ENCODE measurements around the gene KRTAP5-8. TPM values are rescaled to one million over a fixed set of nuclear protein-coding genes. Genes with fewer than 3 reads are reported as not detected.
"Not testable (repeated sequence)": the region's sequence is repeated elsewhere in the genome, so short reads cannot be mapped to it uniquely, and the experiment has no call there.

Gene KRTAP5-8
- total RNA-seq, 1 donor from 2014 or later: not detected

- Mint-ChIP-seq H3K27me3 (ENCODE audit: unreplicated experiment) (no peaks in the 10 kb centered on the region), H3K9me3 (ENCODE audit: unreplicated experiment) (peaks cover 10% of the 10 kb centered on the region), H3K4me3 (ENCODE audit: unreplicated experiment) (no peak overlapping the region), H3K27ac (ENCODE audit: unreplicated experiment) (no peak overlapping the region), H3K36me3 (ENCODE audit: unreplicated experiment) (peaks cover 10% of the 10 kb centered on the region), H3K4me1 (ENCODE audit: low read depth, unreplicated experiment) (peaks cover 2% of the 10 kb centered on the region)
- no peak for DNase-seq
- TF ChIP-seq, protein P1, sequence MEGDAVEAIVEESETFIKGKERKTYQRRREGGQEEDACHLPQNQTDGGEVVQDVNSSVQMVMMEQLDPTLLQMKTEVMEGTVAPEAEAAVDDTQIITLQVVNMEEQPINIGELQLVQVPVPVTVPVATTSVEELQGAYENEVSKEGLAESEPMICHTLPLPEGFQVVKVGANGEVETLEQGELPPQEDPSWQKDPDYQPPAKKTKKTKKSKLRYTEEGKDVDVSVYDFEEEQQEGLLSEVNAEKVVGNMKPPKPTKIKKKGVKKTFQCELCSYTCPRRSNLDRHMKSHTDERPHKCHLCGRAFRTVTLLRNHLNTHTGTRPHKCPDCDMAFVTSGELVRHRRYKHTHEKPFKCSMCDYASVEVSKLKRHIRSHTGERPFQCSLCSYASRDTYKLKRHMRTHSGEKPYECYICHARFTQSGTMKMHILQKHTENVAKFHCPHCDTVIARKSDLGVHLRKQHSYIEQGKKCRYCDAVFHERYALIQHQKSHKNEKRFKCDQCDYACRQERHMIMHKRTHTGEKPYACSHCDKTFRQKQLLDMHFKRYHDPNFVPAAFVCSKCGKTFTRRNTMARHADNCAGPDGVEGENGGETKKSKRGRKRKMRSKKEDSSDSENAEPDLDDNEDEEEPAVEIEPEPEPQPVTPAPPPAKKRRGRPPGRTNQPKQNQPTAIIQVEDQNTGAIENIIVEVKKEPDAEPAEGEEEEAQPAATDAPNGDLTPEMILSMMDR (IDR thresholded peaks at IDR 0.05; ENCODE audit: partially characterized antibody, unreplicated experiment): no peak
These were observed 11.8 kb upstream of the KRTAP5-8 start for GRCh38 chr11:71525938-71526495.

DNA sequence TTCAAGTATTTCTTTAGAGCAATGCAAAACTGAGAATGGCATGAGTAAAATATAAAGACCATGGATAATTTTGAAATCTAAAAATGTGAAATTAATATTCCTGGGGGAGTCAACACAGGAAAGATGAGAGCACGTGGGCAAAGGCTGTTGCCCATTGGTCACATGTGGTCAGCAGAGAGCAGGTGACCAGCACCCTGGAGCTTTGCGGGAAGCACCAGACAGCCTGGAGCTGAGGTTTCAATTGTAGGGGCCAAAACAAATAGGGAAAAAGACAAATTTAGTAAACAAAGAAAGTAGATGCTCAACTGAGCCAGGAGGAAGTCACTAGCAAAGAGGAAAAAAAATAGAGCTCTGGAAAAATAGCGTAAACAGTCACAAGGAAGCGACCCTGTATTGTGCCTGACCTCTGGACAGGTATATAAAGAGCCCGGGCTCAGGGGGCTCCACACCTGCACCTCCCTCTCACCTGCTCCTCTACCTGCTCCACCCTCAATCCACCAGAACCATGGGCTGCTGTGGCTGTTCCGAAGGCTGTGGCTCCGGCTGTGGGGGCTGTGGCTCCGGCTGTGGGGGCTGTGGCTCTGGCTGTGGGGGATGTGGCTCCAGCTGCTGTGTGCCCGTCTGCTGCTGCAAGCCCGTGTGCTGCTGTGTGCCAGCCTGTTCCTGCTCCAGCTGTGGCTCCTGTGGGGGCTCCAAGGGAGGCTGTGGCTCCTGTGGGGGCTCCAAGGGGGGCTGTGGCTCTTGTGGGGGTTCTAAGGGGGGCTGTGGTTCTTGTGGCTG is 10.8 kb upstream of the KRTAP5-8 start, which contains the start of gene KRTAP5-7:
Gene KRTAP5-7, plus strand, starts transcription at position 472 of the 780 bp plus-strand sequence. Its CDS starts 34 bp downstream, at position 506.
- not testable (repeated sequence) for H3K27ac Mint-ChIP-seq (ENCODE audit: unreplicated experiment); H3K27me3 Mint-ChIP-seq (ENCODE audit: unreplicated experiment); DNase-seq; H3K4me3 Mint-ChIP-seq (ENCODE audit: unreplicated experiment); H3K4me1 Mint-ChIP-seq (ENCODE audit: low read depth, unreplicated experiment)
- peaks cover 10% of the 10 kb centered on the region for H3K36me3 Mint-ChIP-seq (ENCODE audit: unreplicated experiment)
- H3K9me3 Mint-ChIP-seq (ENCODE audit: unreplicated experiment): peaks cover 10% of the 10 kb centered on the region

GRCh38 chr11:71527576-71528210 is 10.1 kb upstream of the KRTAP5-8 start:
- Mint-ChIP-seq H3K4me3 (ENCODE audit: unreplicated experiment) (no peak overlapping the region), H3K4me1 (ENCODE audit: low read depth, unreplicated experiment) (peaks cover 2% of the 10 kb centered on the region), H3K27ac (ENCODE audit: unreplicated experiment) (no peak overlapping the region), H3K36me3 (ENCODE audit: unreplicated experiment) (peaks cover 14% of the 10 kb centered on the region), H3K27me3 (ENCODE audit: unreplicated experiment) (no peaks in the 10 kb centered on the region), H3K9me3 (ENCODE audit: unreplicated experiment) (peaks cover 10% of the 10 kb centered on the region)
- DNase-seq: no peak
- TF ChIP-seq, protein P1 (IDR thresholded peaks at IDR 0.05; ENCODE audit: partially characterized antibody, unreplicated experiment): no peak

GRCh38 chr11:71530602-71531001 is 7.2 kb upstream of the KRTAP5-8 start:
- H3K36me3 Mint-ChIP-seq (ENCODE audit: unreplicated experiment): peaks cover 10% of the 10 kb centered on the region
- TF ChIP-seq, protein P1 (IDR thresholded peaks at IDR 0.05; ENCODE audit: partially characterized antibody, unreplicated experiment): no peak
- no peaks in the 10 kb centered on the region for H3K27me3 Mint-ChIP-seq (ENCODE audit: unreplicated experiment)
- DNase-seq: no peak
- peaks cover 6% of the 10 kb centered on the region for H3K9me3 Mint-ChIP-seq (ENCODE audit: unreplicated experiment)
- H3K4me1 Mint-ChIP-seq (ENCODE audit: low read depth, unreplicated experiment): no peaks in the 10 kb centered on the region
- H3K4me3 Mint-ChIP-seq (ENCODE audit: unreplicated experiment): no peak overlapping the region
- H3K27ac Mint-ChIP-seq (ENCODE audit: unreplicated experiment): no peak overlapping the region

- TF ChIP-seq, protein P1 (IDR thresholded peaks at IDR 0.05; ENCODE audit: partially characterized antibody, unreplicated experiment): no peak
- Mint-ChIP-seq H3K4me1 (ENCODE audit: low read depth, unreplicated experiment) (no peaks in the 10 kb centered on the region), H3K36me3 (ENCODE audit: unreplicated experiment) (peaks cover 10% of the 10 kb centered on the region), H3K9me3 (ENCODE audit: unreplicated experiment) (peaks cover 5% of the 10 kb centered on the region), H3K27ac (ENCODE audit: unreplicated experiment) (no peak overlapping the region), H3K27me3 (ENCODE audit: unreplicated experiment) (no peaks in the 10 kb centered on the region), H3K4me3 (ENCODE audit: unreplicated experiment) (no peak overlapping the region)
- no peak for DNase-seq
These were observed 5.7 kb upstream of the KRTAP5-8 start for GRCh38 chr11:71532036-71532610.

DNA sequence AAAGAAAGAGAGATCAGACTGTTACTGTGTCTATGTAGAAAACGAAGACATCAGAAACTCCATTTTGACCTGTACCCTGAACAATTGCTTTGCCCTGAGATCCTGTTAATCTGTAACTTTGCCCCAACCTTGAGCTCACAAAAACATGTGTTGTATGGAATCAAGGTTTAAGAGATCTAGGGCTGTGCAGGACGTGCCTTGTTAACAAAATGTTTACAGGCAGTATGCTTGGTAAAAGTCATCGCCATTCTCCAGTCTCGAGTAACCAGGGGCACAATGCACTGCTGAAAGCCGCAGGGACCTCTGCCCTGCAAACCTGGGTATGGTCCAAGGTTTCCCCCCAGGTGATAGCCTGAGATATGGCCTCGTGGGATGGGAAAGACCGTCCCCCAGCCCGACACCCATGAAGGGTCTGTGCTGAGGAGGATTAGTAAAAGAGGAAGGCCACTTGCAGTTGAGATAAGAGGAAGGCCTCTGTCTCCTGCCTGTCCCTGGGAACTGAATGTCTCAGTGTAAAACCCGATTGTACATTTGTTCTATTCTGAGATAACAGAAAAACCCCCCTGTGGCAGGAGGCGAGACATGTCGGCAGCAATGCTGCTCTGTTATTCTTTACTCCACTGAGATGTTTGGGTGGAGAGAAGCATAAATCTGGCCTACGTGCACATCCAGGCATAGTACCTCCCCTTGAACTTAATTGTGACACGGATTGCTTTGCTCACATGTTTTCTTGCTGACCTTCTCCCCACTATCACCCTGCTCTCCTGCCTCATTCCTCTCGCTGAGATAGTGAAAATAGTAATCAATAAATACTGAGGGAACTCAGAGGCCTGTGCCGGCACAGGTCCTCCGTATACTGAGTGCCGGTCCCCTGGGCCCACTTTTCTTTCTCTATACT is 2.9 kb upstream of the KRTAP5-8 start:
- not testable (repeated sequence) for H3K4me3 Mint-ChIP-seq (ENCODE audit: unreplicated experiment); H3K4me1 Mint-ChIP-seq (ENCODE audit: low read depth, unreplicated experiment); DNase-seq; H3K27ac Mint-ChIP-seq (ENCODE audit: unreplicated experiment); H3K9me3 Mint-ChIP-seq (ENCODE audit: unreplicated experiment); H3K27me3 Mint-ChIP-seq (ENCODE audit: unreplicated experiment)
- peaks cover 10% of the 10 kb centered on the region for H3K36me3 Mint-ChIP-seq (ENCODE audit: unreplicated experiment)

Data from glutamatergic neuron (in vitro differentiated cells).